Breast epithelium (tissue), 4 donors: ENCODE results near the gene GRIK4. TPM values are rescaled to one million over a fixed set of nuclear protein-coding genes. Genes with fewer than 3 reads are reported as not detected.

Experiments
- DNase-seq, 2 donors: peaks; one replicate each; pipeline ENCODE4 v3.0.0-alpha.2; 2019; ENCODE audit warnings: low spot score in 2 of 2
- H3K27ac ChIP-seq, 2 donors: fragments of 200-600 bp; sonication (generic) in 1 of 2; one replicate each; pipeline ENCODE4 v1.5.1; 2016 to 2019; ENCODE audit warnings: mild to moderate bottlenecking in 1 of 2
- H3K27me3 ChIP-seq, 2 donors: fragments of 200-600 bp; sonication (generic) in 1 of 2; one replicate each; pipeline versions ENCODE4 v1.5.1 to v1.6.0; 2017 to 2019; ENCODE audit warnings: control low read depth in 1 of 2, mild to moderate bottlenecking in 1 of 2
- H3K36me3 ChIP-seq: fragments of 200-600 bp; one replicate; pipeline ENCODE4 v1.5.1; 2019
- H3K4me1 ChIP-seq, 2 donors: fragments of 200-600 bp; sonication (generic); one replicate each; pipeline ENCODE4 v1.5.1; 2016 to 2019; ENCODE audit warnings: control low read depth in 1 of 2
- H3K4me3 ChIP-seq, 3 donors: fragments of 200-600 bp; sonication (generic); 1 replicate in 2 of 3; 2 replicates in 1 of 3; pipeline ENCODE4 v1.5.1; 2016 to 2019; ENCODE audit warnings: mild to moderate bottlenecking in 3 of 3, moderate library complexity in 2 of 3
- H3K9me3 ChIP-seq, 2 donors: fragments of 200-600 bp; sonication (generic) in 1 of 2; one replicate each; pipeline ENCODE4 v1.5.1; 2016 to 2019; ENCODE audit warnings: control low read depth in 1 of 2
- POLR2A ChIP-seq: fragments of 450-650 bp; IDR thresholded peaks from one replicate; pipeline ENCODE4 v1.6.1; 2016; ENCODE audit warnings: antibody characterized with exemption, mild to moderate bottlenecking, moderate library complexity
- POLR2AphosphoS5 ChIP-seq, 3 donors: sonication (generic); formaldehyde crosslinking; IDR thresholded peaks; one replicate each; pipeline ENCODE4 v1.6.1; 2017; ENCODE audit warnings: antibody characterized with exemption in 3 of 3
- intact Hi-C: fragments of 100-400 bp; cut with DNase I; formaldehyde crosslinking; loops from one replicate; pipeline ENCODE4 v1.15.1; 2023; ENCODE audit warnings: low total_unique reads
- total RNA-seq, 3 donors: library from RNA; depleted of rRNA; stranded (reverse); fragments of >200 nt; gene quantifications; one replicate each; pipeline ENCODE4 v1.1.0, GENCODE V29; 2016
- TF ChIP-seq, protein P1 (sequence below), 3 donors: fragments of 450-650 bp; IDR thresholded peaks; one replicate each; pipeline ENCODE4 v1.5.1; 2016 to 2017; ENCODE audit warnings: antibody characterized with exemption in 3 of 3, mild to moderate bottlenecking in 3 of 3, moderate library complexity in 3 of 3

GRIK4 gene
- total RNA-seq, 3 donors from 2014 or later = 0.29 to 0.66 TPM; not detected in 1

DNA sequence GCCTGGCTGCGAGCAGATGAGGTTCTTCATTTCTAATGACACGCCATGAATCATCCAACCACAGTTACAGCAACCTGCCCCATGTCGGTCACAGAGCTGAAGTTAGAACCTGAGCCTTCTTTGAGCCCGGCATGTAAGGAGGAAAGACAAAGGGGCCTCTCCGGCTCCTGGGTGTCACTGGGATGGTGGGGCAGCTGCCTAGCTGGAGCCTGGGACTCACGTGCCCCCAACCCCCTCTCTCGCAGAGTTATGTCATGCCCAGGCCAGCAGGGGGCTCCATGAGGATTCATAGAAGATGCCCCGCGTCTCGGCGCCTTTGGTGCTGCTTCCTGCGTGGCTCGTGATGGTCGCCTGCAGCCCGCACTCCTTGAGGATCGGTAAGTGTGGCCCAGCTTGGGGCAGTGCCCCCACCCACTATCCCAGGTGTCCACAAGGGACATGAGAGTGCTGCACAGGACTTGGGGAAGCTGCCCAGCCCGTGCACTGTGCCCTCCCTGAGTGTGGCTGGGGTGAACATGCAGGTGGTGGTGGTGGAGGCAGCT lies 148.5 kb downstream of the GRIK4 start:
- Histone ChIP-seq H3K27ac (no peak overlapping the region), H3K4me1 (no peaks in the 10 kb centered on the region), H3K9me3 (no peaks in the 10 kb centered on the region), H3K4me3 (no peak overlapping the region), H3K36me3 (no peaks in the 10 kb centered on the region), H3K27me3 (no peaks in the 10 kb centered on the region)
- intact Hi-C loops = no loop called here
- TF ChIP-seq, protein P1, sequence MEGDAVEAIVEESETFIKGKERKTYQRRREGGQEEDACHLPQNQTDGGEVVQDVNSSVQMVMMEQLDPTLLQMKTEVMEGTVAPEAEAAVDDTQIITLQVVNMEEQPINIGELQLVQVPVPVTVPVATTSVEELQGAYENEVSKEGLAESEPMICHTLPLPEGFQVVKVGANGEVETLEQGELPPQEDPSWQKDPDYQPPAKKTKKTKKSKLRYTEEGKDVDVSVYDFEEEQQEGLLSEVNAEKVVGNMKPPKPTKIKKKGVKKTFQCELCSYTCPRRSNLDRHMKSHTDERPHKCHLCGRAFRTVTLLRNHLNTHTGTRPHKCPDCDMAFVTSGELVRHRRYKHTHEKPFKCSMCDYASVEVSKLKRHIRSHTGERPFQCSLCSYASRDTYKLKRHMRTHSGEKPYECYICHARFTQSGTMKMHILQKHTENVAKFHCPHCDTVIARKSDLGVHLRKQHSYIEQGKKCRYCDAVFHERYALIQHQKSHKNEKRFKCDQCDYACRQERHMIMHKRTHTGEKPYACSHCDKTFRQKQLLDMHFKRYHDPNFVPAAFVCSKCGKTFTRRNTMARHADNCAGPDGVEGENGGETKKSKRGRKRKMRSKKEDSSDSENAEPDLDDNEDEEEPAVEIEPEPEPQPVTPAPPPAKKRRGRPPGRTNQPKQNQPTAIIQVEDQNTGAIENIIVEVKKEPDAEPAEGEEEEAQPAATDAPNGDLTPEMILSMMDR (IDR thresholded peaks at IDR 0.05) = no peak
- TF ChIP-seq POLR2AphosphoS5 (IDR thresholded peaks at IDR 0.05) (no peak), POLR2A (no peak)
- no peak for DNase-seq

- H3K4me1 ChIP-seq = no peaks in the 10 kb centered on the region
- no peak overlapping the region for H3K27ac ChIP-seq
- no peaks in the 10 kb centered on the region for H3K36me3 ChIP-seq
- TF ChIP-seq POLR2A = no peak
- TF ChIP-seq, protein P1 (IDR thresholded peaks at IDR 0.05) = no peak
- no peak for TF ChIP-seq POLR2AphosphoS5 (IDR thresholded peaks at IDR 0.05)
- no peaks in the 10 kb centered on the region for H3K9me3 ChIP-seq
- intact Hi-C loops = no loop called here
- no peak for DNase-seq
- H3K4me3 ChIP-seq = no peak overlapping the region
- H3K27me3 ChIP-seq = peaks cover 0 to 4% of the 10 kb centered on the region in 2 donors
These were observed 150.6 kb downstream of the GRIK4 start for GRCh38 chr11:120662071-120662676.

DNA sequence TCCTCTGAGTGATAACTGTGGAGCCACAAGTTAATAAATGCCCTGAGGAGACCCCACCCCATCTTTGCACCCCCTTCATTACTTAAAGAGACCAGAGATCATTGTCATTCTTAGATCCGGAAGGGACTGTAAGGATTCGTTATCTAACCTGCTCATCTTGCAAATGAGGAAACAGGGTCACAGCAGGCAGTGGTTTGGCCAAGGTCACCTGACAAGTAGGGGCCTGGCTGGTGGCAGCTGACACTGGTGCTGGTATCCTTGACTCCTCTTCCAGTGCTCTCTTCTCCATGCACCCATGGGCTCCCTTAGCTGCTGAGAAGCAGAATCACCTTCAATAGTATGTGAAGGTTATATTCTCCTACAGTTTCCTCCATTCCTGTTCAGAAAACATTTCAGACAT lies 151.6 kb downstream of the GRIK4 start:
- TF ChIP-seq POLR2A (no peak), POLR2AphosphoS5 (IDR thresholded peaks at IDR 0.05) (no peak)
- TF ChIP-seq, protein P1 (IDR thresholded peaks at IDR 0.05) = no peak
- Histone ChIP-seq H3K27ac (no peak overlapping the region), H3K27me3 (peaks cover 0 to 4% of the 10 kb centered on the region in 2 donors), H3K36me3 (no peaks in the 10 kb centered on the region), H3K9me3 (no peaks in the 10 kb centered on the region), H3K4me3 (no peak overlapping the region), H3K4me1 (no peaks in the 10 kb centered on the region)
- intact Hi-C loops = no loop called here
- DNase-seq = no peak

DNA sequence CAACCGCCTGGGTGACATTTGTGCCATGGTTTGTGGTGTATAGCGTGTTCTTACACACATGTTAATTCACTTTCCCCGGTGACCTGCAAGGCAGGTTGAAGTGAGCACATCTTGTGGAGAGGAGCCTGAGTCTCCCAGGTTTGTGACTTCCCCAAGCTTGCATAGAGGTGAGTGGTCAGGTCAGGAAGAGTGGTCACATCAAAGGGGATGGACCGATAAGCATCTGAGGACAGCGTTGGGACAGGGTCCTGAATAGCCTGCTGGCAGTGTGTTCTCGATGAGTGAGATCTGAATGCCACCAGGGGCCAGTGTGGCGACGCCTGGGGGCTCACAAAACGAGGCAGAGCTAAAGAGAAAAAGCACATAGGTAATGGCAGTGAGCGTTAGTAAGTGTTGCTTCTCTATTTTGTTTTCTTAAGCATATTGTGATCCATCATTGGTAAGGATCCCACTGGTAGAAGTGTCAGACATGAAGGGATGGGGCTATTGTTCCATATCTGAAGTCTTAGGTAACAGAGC lies 154.6 kb downstream of the GRIK4 start:
- H3K36me3 ChIP-seq = no peaks in the 10 kb centered on the region
- H3K27me3 ChIP-seq = peaks cover 0 to 7% of the 10 kb centered on the region in 2 donors
- TF ChIP-seq, protein P1 (IDR thresholded peaks at IDR 0.05) = no peak
- no peak for TF ChIP-seq POLR2AphosphoS5 (IDR thresholded peaks at IDR 0.05)
- no peak for TF ChIP-seq POLR2A
- H3K4me3 ChIP-seq = no peak overlapping the region
- H3K27ac ChIP-seq = no peak overlapping the region
- H3K9me3 ChIP-seq = no peaks in the 10 kb centered on the region
- H3K4me1 ChIP-seq = no peaks in the 10 kb centered on the region
- intact Hi-C loops = no loop called here
- no peak for DNase-seq

DNA sequence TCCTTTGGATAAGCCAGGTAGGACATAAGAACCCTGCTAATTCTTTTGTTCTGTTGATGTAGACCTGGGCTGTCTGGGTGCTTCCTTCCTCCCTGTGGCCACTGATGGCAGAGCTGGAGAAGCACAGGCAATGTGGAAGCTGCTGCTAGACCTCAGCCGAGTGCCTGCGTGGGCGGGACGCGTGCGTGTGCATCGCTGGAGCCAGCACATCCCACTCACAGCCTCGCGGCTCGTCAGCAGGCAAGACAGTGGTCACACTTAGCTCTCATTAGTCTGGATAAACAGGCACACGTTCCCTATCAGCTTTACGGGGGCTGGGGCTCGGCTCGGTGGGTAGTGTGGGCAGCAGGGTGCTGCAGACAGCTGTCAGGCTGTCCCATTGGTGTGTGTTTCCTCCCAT lies 155.7 kb downstream of the GRIK4 start:
- Histone ChIP-seq H3K9me3 (no peaks in the 10 kb centered on the region), H3K4me3 (no peak overlapping the region), H3K27me3 (peaks cover 0 to 7% of the 10 kb centered on the region in 2 donors), H3K27ac (no peak overlapping the region), H3K4me1 (no peaks in the 10 kb centered on the region), H3K36me3 (no peaks in the 10 kb centered on the region)
- TF ChIP-seq POLR2A (no peak), POLR2AphosphoS5 (IDR thresholded peaks at IDR 0.05) (no peak)
- TF ChIP-seq, protein P1 (IDR thresholded peaks at IDR 0.05) = no peak
- no peak for DNase-seq
- intact Hi-C loops = no loop called here
